HepG2 (cell line): ENCODE results near the gene TMEM222. TPM values are rescaled to one million over a fixed set of nuclear protein-coding genes. Genes with fewer than 3 reads are reported as not detected.
A peak's percentile ranks its signal among the peaks of the same experiment; 100 is the strongest.

ENCODE experiments used
- FOXP1 ChIP-seq, 2 experiments: fragments of 450-650 bp in 1 of 2; IDR thresholded peaks; 2 replicates each; pipeline ENCODE4 v1.6.1; 2017 to 2018; ENCODE audit warnings: antibody characterized with exemption in 1 of 2
- KLF13 ChIP-seq: sonication (generic); formaldehyde crosslinking; IDR thresholded peaks from 2 replicates; pipeline ENCODE4 v1.4.0; 2020; ENCODE audit warnings: mild to moderate bottlenecking, missing genetic modification reagents
- PHF21A ChIP-seq: sonication (generic); formaldehyde crosslinking; IDR thresholded peaks from 2 replicates; pipeline ENCODE4 v1.5.0; 2020; ENCODE audit warnings: mild to moderate bottlenecking, missing genetic modification reagents
- RNF2 ChIP-seq: fragments of 450-650 bp; conservative IDR thresholded peaks from 2 replicates; pipeline ENCODE4 v1.6.1; 2016; ENCODE audit warnings: low read depth
- TBX3 ChIP-seq: fragments of 450-650 bp; IDR thresholded peaks from 2 replicates; pipeline ENCODE4 v1.6.1; 2017; ENCODE audit warnings: antibody characterized with exemption, mild to moderate bottlenecking, inconsistent platforms, borderline replicate concordance
- TGIF2 ChIP-seq: IDR thresholded peaks from 2 replicates; pipeline ENCODE4 v1.6.1; 2016; ENCODE audit warnings: control low read depth, missing compliant biosample characterization
- TRIM24 ChIP-seq: sonication (generic); formaldehyde crosslinking; IDR thresholded peaks from 2 replicates; pipeline ENCODE4 v1.8.0; 2022; ENCODE audit warnings: mild to moderate bottlenecking, missing genetic modification reagents
- ZBTB21 ChIP-seq: sonication (generic); formaldehyde crosslinking; IDR thresholded peaks from 2 replicates; pipeline ENCODE4 v1.4.0; 2020; ENCODE audit warnings: missing genetic modification reagents
- ZBTB38 ChIP-seq: sonication (generic); formaldehyde crosslinking; IDR thresholded peaks from 2 replicates; pipeline ENCODE4 v1.5.1; 2020; ENCODE audit warnings: mild to moderate bottlenecking, missing genetic modification reagents
- ZEB1 ChIP-seq: IDR thresholded peaks from 2 replicates; pipeline ENCODE4 v1.6.1; 2012; ENCODE audit warnings: mild to moderate bottlenecking, low read depth, inconsistent platforms; ENCODE audit not compliant: insufficient replicate concordance
- ZNF615 ChIP-seq: sonication (generic); formaldehyde crosslinking; IDR thresholded peaks from 2 replicates; pipeline ENCODE4 v1.5.0; 2020; ENCODE audit warnings: mild to moderate bottlenecking, missing genetic modification reagents, borderline replicate concordance
- ZNF652 ChIP-seq: IDR thresholded peaks from 2 replicates; pipeline ENCODE4 v1.6.1; 2016; ENCODE audit warnings: low read depth, borderline replicate concordance
- ZNF7 ChIP-seq: IDR thresholded peaks from 2 replicates; pipeline ENCODE4 v1.6.1; 2016; ENCODE audit warnings: missing biosample characterization, missing genetic modification reagents
- polyA plus RNA-seq, 8 experiments: library from polyadenylated mRNA; depleted of rRNA in 3 of 8; stranded (reverse) in 7 of 8; unstranded in 1 of 8; fragments of >200 nt; fragmentation: Illumina TruSeq in 4 of 8; extraction: Trizol in 4 of 8; gene quantifications; 2 replicates each; pipeline versions ENCODE4 v1.2.1 to v1.2.3, GENCODE V29; 2011 to 2016; ENCODE audit warnings: low read depth in 4 of 8, missing spikeins in 1 of 8, mixed read lengths in 1 of 8; ENCODE audit not compliant: insufficient read depth in 1 of 8
- total RNA-seq, 5 experiments: library from RNA; depleted of rRNA; stranded (reverse); fragments of >200 nt; fragmentation: Illumina TruSeq; extraction: Trizol; gene quantifications; 2 replicates each; pipeline ENCODE4 v1.2.3, GENCODE V29; 2016; ENCODE audit warnings: low read depth in 1 of 5
- TF ChIP-seq, protein P1 (sequence below): sonication (generic); formaldehyde crosslinking; IDR thresholded peaks from 2 replicates; pipeline ENCODE4 v1.9.0; 2021; ENCODE audit warnings: mild to moderate bottlenecking, missing genetic modification reagents
- TF ChIP-seq, protein P2 (sequence below): sonication (generic); formaldehyde crosslinking; IDR thresholded peaks from 2 replicates; pipeline ENCODE4 v1.5.0; 2020; ENCODE audit warnings: mild to moderate bottlenecking, low read depth, missing genetic modification reagents, borderline replicate concordance
- TF ChIP-seq, protein P3 (sequence below): sonication (generic); formaldehyde crosslinking; IDR thresholded peaks from 2 replicates; pipeline ENCODE4 v1.5.0; 2020; ENCODE audit warnings: mild to moderate bottlenecking, missing genetic modification reagents
- TF ChIP-seq, protein P4 (sequence below): sonication (generic); formaldehyde crosslinking; IDR thresholded peaks from 2 replicates; pipeline ENCODE4 v1.5.1; 2020; ENCODE audit warnings: mild to moderate bottlenecking, moderate library complexity, missing genetic modification reagents

TMEM222 gene
- total and polyA plus RNA-seq, 2 of the 13 experiments (the other 11 are each of a cell fraction or from before 2014, with no cell fraction given): 22.7 to 29.6 TPM

GRCh38 chr1:27321813-27322568 is at the start of gene TMEM222 (continued):
- TF ChIP-seq, protein P1, sequence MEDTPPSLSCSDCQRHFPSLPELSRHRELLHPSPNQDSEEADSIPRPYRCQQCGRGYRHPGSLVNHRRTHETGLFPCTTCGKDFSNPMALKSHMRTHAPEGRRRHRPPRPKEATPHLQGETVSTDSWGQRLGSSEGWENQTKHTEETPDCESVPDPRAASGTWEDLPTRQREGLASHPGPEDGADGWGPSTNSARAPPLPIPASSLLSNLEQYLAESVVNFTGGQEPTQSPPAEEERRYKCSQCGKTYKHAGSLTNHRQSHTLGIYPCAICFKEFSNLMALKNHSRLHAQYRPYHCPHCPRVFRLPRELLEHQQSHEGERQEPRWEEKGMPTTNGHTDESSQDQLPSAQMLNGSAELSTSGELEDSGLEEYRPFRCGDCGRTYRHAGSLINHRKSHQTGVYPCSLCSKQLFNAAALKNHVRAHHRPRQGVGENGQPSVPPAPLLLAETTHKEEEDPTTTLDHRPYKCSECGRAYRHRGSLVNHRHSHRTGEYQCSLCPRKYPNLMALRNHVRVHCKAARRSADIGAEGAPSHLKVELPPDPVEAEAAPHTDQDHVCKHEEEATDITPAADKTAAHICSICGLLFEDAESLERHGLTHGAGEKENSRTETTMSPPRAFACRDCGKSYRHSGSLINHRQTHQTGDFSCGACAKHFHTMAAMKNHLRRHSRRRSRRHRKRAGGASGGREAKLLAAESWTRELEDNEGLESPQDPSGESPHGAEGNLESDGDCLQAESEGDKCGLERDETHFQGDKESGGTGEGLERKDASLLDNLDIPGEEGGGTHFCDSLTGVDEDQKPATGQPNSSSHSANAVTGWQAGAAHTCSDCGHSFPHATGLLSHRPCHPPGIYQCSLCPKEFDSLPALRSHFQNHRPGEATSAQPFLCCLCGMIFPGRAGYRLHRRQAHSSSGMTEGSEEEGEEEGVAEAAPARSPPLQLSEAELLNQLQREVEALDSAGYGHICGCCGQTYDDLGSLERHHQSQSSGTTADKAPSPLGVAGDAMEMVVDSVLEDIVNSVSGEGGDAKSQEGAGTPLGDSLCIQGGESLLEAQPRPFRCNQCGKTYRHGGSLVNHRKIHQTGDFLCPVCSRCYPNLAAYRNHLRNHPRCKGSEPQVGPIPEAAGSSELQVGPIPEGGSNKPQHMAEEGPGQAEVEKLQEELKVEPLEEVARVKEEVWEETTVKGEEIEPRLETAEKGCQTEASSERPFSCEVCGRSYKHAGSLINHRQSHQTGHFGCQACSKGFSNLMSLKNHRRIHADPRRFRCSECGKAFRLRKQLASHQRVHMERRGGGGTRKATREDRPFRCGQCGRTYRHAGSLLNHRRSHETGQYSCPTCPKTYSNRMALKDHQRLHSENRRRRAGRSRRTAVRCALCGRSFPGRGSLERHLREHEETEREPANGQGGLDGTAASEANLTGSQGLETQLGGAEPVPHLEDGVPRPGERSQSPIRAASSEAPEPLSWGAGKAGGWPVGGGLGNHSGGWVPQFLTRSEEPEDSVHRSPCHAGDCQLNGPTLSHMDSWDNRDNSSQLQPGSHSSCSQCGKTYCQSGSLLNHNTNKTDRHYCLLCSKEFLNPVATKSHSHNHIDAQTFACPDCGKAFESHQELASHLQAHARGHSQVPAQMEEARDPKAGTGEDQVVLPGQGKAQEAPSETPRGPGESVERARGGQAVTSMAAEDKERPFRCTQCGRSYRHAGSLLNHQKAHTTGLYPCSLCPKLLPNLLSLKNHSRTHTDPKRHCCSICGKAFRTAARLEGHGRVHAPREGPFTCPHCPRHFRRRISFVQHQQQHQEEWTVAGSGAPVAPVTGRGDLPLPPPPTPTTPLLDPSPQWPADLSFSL: no peak
- TF ChIP-seq, protein P2, sequence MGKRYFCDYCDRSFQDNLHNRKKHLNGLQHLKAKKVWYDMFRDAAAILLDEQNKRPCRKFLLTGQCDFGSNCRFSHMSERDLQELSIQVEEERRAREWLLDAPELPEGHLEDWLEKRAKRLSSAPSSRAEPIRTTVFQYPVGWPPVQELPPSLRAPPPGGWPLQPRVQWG (CRISPR knock-in tag): no peak
- TF ChIP-seq TBX3: peak; percentile 67; the same call in 1 of the 2 replicates
- TF ChIP-seq ZEB1: no peak
- TF ChIP-seq RNF2: peak; percentile 41; the same call in 1 of the 2 replicates
- TF ChIP-seq, protein P3, sequence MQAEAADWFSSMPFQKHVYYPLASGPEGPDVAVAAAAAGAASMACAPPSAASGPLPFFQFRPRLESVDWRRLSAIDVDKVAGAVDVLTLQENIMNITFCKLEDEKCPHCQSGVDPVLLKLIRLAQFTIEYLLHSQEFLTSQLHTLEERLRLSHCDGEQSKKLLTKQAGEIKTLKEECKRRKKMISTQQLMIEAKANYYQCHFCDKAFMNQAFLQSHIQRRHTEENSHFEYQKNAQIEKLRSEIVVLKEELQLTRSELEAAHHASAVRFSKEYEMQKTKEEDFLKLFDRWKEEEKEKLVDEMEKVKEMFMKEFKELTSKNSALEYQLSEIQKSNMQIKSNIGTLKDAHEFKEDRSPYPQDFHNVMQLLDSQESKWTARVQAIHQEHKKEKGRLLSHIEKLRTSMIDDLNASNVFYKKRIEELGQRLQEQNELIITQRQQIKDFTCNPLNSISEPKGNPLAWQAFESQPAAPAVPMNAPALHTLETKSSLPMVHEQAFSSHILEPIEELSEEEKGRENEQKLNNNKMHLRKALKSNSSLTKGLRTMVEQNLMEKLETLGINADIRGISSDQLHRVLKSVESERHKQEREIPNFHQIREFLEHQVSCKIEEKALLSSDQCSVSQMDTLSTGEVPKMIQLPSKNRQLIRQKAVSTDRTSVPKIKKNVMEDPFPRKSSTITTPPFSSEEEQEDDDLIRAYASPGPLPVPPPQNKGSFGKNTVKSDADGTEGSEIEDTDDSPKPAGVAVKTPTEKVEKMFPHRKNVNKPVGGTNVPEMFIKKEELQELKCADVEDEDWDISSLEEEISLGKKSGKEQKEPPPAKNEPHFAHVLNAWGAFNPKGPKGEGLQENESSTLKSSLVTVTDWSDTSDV (CRISPR knock-in tag): no peak; the same call in 1 of the 2 replicates
- TF ChIP-seq, protein P4, sequence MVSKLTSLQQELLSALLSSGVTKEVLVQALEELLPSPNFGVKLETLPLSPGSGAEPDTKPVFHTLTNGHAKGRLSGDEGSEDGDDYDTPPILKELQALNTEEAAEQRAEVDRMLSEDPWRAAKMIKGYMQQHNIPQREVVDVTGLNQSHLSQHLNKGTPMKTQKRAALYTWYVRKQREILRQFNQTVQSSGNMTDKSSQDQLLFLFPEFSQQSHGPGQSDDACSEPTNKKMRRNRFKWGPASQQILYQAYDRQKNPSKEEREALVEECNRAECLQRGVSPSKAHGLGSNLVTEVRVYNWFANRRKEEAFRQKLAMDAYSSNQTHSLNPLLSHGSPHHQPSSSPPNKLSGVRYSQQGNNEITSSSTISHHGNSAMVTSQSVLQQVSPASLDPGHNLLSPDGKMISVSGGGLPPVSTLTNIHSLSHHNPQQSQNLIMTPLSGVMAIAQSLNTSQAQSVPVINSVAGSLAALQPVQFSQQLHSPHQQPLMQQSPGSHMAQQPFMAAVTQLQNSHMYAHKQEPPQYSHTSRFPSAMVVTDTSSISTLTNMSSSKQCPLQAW (CRISPR knock-in tag): peak; percentile 93
- TF ChIP-seq ZNF7 (CRISPR knock-in tag): no peak
- TF ChIP-seq ZNF652 (CRISPR knock-in tag): no peak
- TF ChIP-seq TGIF2 (CRISPR knock-in tag): peak; percentile 80
- TF ChIP-seq ZBTB21 (CRISPR knock-in tag): peak; percentile 70
- no peak; the same call in 1 of the 2 replicates for TF ChIP-seq FOXP1 (IDR thresholded peaks at IDR 0.05)
- TF ChIP-seq FOXP1 (CRISPR knock-in tag; IDR thresholded peaks at IDR 0.05): no peak; the same call in 1 of the 2 replicates
- peak; percentile 66 for TF ChIP-seq ZBTB38 (CRISPR knock-in tag)
- TF ChIP-seq TRIM24 (CRISPR knock-in tag): no peak
- TF ChIP-seq KLF13: no peak; the same call in 1 of the 2 replicates
- 0 out of 2 replicates have a peak, but pooled peaks have one; percentile 65 for TF ChIP-seq ZNF615 (CRISPR knock-in tag)
- peak; percentile 81; the same call in 1 of the 2 replicates for TF ChIP-seq PHF21A (CRISPR knock-in tag)
